Endothelial cell of umbilical vein (primary cell): Measurements from ENCODE around the gene MED25.

ENCODE experiments used
- EZH2 ChIP-seq: IDR thresholded peaks from 2 replicates; pipeline ENCODE4 v1.6.1; 2012; ENCODE audit warnings: borderline replicate concordance, low read depth, mild to moderate bottlenecking, moderate library complexity, low read length, inconsistent platforms; ENCODE audit not compliant: severe bottlenecking
- FOS ChIP-seq: IDR thresholded peaks from 2 replicates; pipeline ENCODE4 v1.6.1; 2011; ENCODE audit warnings: mild to moderate bottlenecking, low read length, moderate library complexity, borderline replicate concordance; ENCODE audit not compliant: insufficient read depth
- POLR2A ChIP-seq: IDR thresholded peaks from 2 replicates; pipeline ENCODE4 v1.6.1; 2012; ENCODE audit warnings: low read depth, mild to moderate bottlenecking, control low read depth, low read length
- POLR2AphosphoS5 ChIP-seq: IDR thresholded peaks from 2 replicates; pipeline ENCODE4 v1.6.1; 2012; ENCODE audit warnings: low read depth, mild to moderate bottlenecking, control low read depth, low read length, moderate library complexity; ENCODE audit not compliant: insufficient read depth
- TF ChIP-seq, protein P1 (sequence below), 2 donors: IDR thresholded peaks; 1 replicate in 1 of 2; 2 replicates in 1 of 2; pipeline ENCODE4 v1.5.1; 2011; ENCODE audit warnings: low read length in 2 of 2, mild to moderate bottlenecking in 2 of 2, moderate library complexity in 2 of 2, control low read depth in 1 of 2, inconsistent platforms in 1 of 2, low read depth in 1 of 2; ENCODE audit not compliant: insufficient read depth in 1 of 2; ENCODE audit errors: extremely low read depth in 1 of 2
- TF ChIP-seq, protein P2 (sequence below): IDR thresholded peaks from 2 replicates; pipeline ENCODE4 v1.6.1; 2011; ENCODE audit not compliant: insufficient read depth, insufficient read length

DNA sequence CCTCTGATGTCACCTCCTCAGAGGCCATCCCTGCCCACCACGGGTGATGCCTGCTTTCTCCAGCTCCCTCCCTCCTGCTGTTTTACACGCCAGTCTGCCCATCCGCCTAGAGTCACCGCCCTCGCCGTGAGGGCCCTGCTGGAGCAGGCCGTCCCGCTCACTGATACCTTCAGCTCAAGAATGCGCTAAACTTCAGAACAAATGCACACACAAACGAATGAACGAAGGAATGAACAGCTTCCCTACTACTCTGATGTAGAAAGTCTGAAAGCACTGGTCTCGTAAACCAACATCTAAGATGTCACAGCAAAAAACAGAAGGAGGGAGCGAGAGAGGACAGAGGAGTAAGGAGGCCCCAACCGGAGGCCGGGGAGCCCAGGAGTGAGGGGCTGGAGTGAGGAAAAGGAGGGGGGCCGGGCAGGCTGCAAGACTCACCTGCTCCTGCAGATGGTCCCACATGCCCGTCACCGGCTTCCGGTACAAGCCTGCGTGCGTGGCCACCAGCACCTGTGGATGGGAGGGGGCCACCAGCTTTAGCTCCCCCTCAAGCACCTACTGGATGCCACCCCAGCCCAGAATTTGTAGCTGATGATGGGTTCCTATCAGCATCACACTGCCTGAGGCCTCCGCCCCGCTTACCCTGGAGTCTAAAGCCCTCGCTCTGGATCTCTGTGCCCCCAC is 45.3 kb downstream of the MED25 start:
- TF ChIP-seq, protein P1, sequence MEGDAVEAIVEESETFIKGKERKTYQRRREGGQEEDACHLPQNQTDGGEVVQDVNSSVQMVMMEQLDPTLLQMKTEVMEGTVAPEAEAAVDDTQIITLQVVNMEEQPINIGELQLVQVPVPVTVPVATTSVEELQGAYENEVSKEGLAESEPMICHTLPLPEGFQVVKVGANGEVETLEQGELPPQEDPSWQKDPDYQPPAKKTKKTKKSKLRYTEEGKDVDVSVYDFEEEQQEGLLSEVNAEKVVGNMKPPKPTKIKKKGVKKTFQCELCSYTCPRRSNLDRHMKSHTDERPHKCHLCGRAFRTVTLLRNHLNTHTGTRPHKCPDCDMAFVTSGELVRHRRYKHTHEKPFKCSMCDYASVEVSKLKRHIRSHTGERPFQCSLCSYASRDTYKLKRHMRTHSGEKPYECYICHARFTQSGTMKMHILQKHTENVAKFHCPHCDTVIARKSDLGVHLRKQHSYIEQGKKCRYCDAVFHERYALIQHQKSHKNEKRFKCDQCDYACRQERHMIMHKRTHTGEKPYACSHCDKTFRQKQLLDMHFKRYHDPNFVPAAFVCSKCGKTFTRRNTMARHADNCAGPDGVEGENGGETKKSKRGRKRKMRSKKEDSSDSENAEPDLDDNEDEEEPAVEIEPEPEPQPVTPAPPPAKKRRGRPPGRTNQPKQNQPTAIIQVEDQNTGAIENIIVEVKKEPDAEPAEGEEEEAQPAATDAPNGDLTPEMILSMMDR (IDR thresholded peaks at IDR 0.05; ENCODE audit: extremely low read depth in 1 of 2, insufficient read depth in 1 of 2, low read depth in 1 of 2, low read length in 2 of 2), result no peak
- no peak for TF ChIP-seq POLR2A
- TF ChIP-seq EZH2, result no peak
- no peak for TF ChIP-seq POLR2AphosphoS5
- TF ChIP-seq, protein P2, sequence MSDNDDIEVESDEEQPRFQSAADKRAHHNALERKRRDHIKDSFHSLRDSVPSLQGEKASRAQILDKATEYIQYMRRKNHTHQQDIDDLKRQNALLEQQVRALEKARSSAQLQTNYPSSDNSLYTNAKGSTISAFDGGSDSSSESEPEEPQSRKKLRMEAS, result no peak
- TF ChIP-seq FOS, result no peak
